ENCODE data around the gene UNC79.

DNA sequence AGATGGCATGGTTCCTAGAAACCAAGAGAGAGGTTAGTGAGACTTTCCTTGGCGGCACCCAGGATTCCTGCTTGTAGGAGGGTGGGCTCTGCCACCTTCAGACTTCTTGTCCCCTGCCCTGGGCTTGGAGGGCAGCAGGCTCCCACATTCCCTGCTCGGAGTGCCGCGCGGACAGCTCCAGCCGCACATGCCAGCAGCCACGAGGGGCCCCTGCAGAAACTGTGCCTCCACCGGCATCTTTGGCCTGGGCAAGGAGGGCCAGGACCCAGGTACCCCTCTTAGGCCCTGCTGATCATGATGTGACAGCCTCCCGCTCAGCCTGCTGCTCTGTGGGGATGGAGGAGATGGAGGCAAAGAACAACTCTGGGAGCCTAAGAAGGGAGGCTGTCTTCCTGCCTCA, 295.3 kb downstream of the UNC79 start:
- TF ChIP-seq SUPT20H (IDR thresholded peaks at IDR 0.05; ENCODE audit: borderline replicate concordance, control insufficient read depth, low read depth, low read length): no peak
- TF ChIP-seq, protein P1, sequence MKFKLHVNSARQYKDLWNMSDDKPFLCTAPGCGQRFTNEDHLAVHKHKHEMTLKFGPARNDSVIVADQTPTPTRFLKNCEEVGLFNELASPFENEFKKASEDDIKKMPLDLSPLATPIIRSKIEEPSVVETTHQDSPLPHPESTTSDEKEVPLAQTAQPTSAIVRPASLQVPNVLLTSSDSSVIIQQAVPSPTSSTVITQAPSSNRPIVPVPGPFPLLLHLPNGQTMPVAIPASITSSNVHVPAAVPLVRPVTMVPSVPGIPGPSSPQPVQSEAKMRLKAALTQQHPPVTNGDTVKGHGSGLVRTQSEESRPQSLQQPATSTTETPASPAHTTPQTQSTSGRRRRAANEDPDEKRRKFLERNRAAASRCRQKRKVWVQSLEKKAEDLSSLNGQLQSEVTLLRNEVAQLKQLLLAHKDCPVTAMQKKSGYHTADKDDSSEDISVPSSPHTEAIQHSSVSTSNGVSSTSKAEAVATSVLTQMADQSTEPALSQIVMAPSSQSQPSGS (IDR thresholded peaks at IDR 0.05; ENCODE audit: low read length): no peak
- TF ChIP-seq, protein P2, sequence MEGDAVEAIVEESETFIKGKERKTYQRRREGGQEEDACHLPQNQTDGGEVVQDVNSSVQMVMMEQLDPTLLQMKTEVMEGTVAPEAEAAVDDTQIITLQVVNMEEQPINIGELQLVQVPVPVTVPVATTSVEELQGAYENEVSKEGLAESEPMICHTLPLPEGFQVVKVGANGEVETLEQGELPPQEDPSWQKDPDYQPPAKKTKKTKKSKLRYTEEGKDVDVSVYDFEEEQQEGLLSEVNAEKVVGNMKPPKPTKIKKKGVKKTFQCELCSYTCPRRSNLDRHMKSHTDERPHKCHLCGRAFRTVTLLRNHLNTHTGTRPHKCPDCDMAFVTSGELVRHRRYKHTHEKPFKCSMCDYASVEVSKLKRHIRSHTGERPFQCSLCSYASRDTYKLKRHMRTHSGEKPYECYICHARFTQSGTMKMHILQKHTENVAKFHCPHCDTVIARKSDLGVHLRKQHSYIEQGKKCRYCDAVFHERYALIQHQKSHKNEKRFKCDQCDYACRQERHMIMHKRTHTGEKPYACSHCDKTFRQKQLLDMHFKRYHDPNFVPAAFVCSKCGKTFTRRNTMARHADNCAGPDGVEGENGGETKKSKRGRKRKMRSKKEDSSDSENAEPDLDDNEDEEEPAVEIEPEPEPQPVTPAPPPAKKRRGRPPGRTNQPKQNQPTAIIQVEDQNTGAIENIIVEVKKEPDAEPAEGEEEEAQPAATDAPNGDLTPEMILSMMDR (IDR thresholded peaks at IDR 0.05 in 2 of 3, conservative IDR thresholded peaks at IDR 0.05 in 1 of 3; ENCODE audit: control insufficient read depth in 2 of 3, extremely low read depth in 1 of 3, insufficient read depth in 1 of 3, low read depth in 3 of 3, low read length in 3 of 3): no peak
- TF ChIP-seq BCL11A (IDR thresholded peaks at IDR 0.05; ENCODE audit: low read depth, low read length): no peak
- TF ChIP-seq YY1 (IDR thresholded peaks at IDR 0.05; ENCODE audit: low read depth, low read length): no peak
- TF ChIP-seq, protein P3, sequence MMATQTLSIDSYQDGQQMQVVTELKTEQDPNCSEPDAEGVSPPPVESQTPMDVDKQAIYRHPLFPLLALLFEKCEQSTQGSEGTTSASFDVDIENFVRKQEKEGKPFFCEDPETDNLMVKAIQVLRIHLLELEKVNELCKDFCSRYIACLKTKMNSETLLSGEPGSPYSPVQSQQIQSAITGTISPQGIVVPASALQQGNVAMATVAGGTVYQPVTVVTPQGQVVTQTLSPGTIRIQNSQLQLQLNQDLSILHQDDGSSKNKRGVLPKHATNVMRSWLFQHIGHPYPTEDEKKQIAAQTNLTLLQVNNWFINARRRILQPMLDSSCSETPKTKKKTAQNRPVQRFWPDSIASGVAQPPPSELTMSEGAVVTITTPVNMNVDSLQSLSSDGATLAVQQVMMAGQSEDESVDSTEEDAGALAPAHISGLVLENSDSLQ (IDR thresholded peaks at IDR 0.05): no peak
- TF ChIP-seq STAT1 (conservative IDR thresholded peaks at IDR 0.05): no peak
- no peak for TF ChIP-seq ZNF24 (IDR thresholded peaks at IDR 0.05)
- TF ChIP-seq JUNB (IDR thresholded peaks at IDR 0.05): no peak
- TF ChIP-seq, protein P4, sequence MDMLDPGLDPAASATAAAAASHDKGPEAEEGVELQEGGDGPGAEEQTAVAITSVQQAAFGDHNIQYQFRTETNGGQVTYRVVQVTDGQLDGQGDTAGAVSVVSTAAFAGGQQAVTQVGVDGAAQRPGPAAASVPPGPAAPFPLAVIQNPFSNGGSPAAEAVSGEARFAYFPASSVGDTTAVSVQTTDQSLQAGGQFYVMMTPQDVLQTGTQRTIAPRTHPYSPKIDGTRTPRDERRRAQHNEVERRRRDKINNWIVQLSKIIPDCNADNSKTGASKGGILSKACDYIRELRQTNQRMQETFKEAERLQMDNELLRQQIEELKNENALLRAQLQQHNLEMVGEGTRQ (IDR thresholded peaks at IDR 0.05; ENCODE audit: borderline replicate concordance, low read depth, low read length): no peak
- no peak for TF ChIP-seq SMC3 (IDR thresholded peaks at IDR 0.05; ENCODE audit: borderline replicate concordance, low read length)
- no peak for TF ChIP-seq ZNF274 (IDR thresholded peaks at IDR 0.05; ENCODE audit: insufficient read depth, insufficient read length)
- no peak for TF ChIP-seq CBFB (IDR thresholded peaks at IDR 0.05; ENCODE audit: low read depth)
- TF ChIP-seq BRCA1 (IDR thresholded peaks at IDR 0.05; ENCODE audit: low read depth, low read length): no peak
